CD4-positive, alpha-beta T cell treated with Interferon alpha-2 for 1 hour (primary cell): ENCODE data around the gene PKD1.

ENCODE experiments used
- DNase-seq, 2 donors: peaks; one replicate each; pipeline ENCODE4 v3.0.0-alpha.2; 2020 to 2022

PKD1 gene

GRCh38 chr16:2086106-2086742, 49.5 kb downstream of the PKD1 start:
- no peak for DNase-seq

GRCh38 chr16:2085669-2086068, 50.0 kb downstream of the PKD1 start:
- no peak for DNase-seq

GRCh38 chr16:2084895-2085625, 50.6 kb downstream of the PKD1 start:
- no peak for DNase-seq

- DNase-seq: no peak
Measured at GRCh38 chr16:2083876-2084780, 51.6 kb downstream of the PKD1 start.

- DNase-seq: no peak
Measured at GRCh38 chr16:2083409-2083808, 52.3 kb downstream of the PKD1 start.

- no peak for DNase-seq
Measured at GRCh38 chr16:2082983-2083364, 52.7 kb downstream of the PKD1 start.

- no peak for DNase-seq
Measured at GRCh38 chr16:2082171-2082982, 53.3 kb downstream of the PKD1 start.

GRCh38 chr16:2081201-2082084, 54.3 kb downstream of the PKD1 start:
- DNase-seq: no peak

- no peak for DNase-seq
Measured at GRCh38 chr16:2079991-2080390, 55.7 kb downstream of the PKD1 start.

GRCh38 chr16:2079311-2079800, 56.3 kb downstream of the PKD1 start:
- no peak for DNase-seq

- DNase-seq: no peak
Measured at GRCh38 chr16:2078691-2079090, 57.0 kb downstream of the PKD1 start.

- DNase-seq: no peak
Measured at GRCh38 chr16:2078096-2078495, 57.6 kb downstream of the PKD1 start.

GRCh38 chr16:2077696-2078095, 58.0 kb downstream of the PKD1 start:
- DNase-seq: no peak

- DNase-seq: no peak
Measured at GRCh38 chr16:2077016-2077415, 58.7 kb downstream of the PKD1 start.

- no peak for DNase-seq
Measured at GRCh38 chr16:2076072-2076865, 59.4 kb downstream of the PKD1 start.

GRCh38 chr16:2075631-2076030, 60.1 kb downstream of the PKD1 start:
- DNase-seq: no peak

- DNase-seq: no peak
Measured at GRCh38 chr16:2074071-2074470, 61.6 kb downstream of the PKD1 start.

- no peak for DNase-seq
Measured at GRCh38 chr16:2072926-2073325, 62.8 kb downstream of the PKD1 start.

- DNase-seq: no peak
Measured at GRCh38 chr16:2071454-2072202, 64.1 kb downstream of the PKD1 start.
